ENCODE data around the gene TP53I13. TPM values are rescaled to one million over a fixed set of nuclear protein-coding genes. Genes with fewer than 3 reads are reported as not detected.

TP53I13 gene
- total RNA-seq, 2 experiments from 2014 or later = 20.8 to 27.5 TPM

- no peaks in the 10 kb centered on the region for H3K79me2 ChIP-seq (ENCODE audit: insufficient read depth, low read depth, low read length)
- H3K4me1 ChIP-seq (ENCODE audit: insufficient read depth, low read length, poor library complexity, severe bottlenecking) = peaks cover 43% of the 10 kb centered on the region
- ChIA-PET POLR2A (interaction anchor here (0.5 to 1.1 kb wide), 2 partner anchors 163 to 636 kb away, joined by 4 read pairs; no protein-coding TSS in a partner anchor), CTCF (ENCODE audit: unreplicated experiment) (interaction anchor here (0.6 to 1.7 kb wide), 6 partner anchors 12 to 314 kb away, joined by 3 to 6 read pairs (median 3); no protein-coding TSS in a partner anchor)
- intact Hi-C loops (cut with micrococcal nuclease; ENCODE audit: unreplicated experiment) = loop anchor here (5.0 kb wide), 3 partner anchors 34 to 476 kb away; no protein-coding TSS in a partner anchor
- H3K36me3 ChIP-seq (ENCODE audit: insufficient read depth, low read length) = 0 out of 2 replicates have a peak, but pooled peaks cover 5% of the 10 kb centered on the region
- H2AFZ ChIP-seq (ENCODE audit: low read length) = no peak overlapping the region
- no peak overlapping the region for H3K27ac ChIP-seq (ENCODE audit: low read depth, low read length, poor library complexity, severe bottlenecking)
- no peak overlapping the region for H3K4me3 ChIP-seq (ENCODE audit: low read depth, low read length, poor library complexity, severe bottlenecking)
- DNase-seq (ENCODE audit: low spot score) = no peak
- BruUV-seq (replicated peaks) = no TSS peak
- peak overlapping the region; percentile 86 for H3K4me2 ChIP-seq (ENCODE audit: low read length)
- no peak for TF ChIP-seq EZH2phosphoT487 (IDR thresholded peaks at IDR 0.05; ENCODE audit: borderline replicate concordance, low read depth, low read length)
- no peak for TF ChIP-seq CTCF (conservative IDR thresholded peaks at IDR 0.05; ENCODE audit: low read length)
- no peaks in the 10 kb centered on the region for H3K9me2 ChIP-seq (ENCODE audit: insufficient read depth, low read length)
- 0 out of 2 replicates have a peak, but pooled peaks cover 10% of the 10 kb centered on the region for H4K20me1 ChIP-seq (ENCODE audit: insufficient read depth, low read length)
- no peaks in the 10 kb centered on the region for H3K9me3 ChIP-seq (ENCODE audit: low read length)
These were observed 48.0 kb downstream of the TP53I13 start for GRCh38 chr17:29616300-29617048.

- Histone ChIP-seq H2AFZ (ENCODE audit: low read length) (peak overlapping the region; percentile 84; the same call in 1 of the 2 replicates), H3K4me1 (ENCODE audit: insufficient read depth, low read length, poor library complexity, severe bottlenecking) (peaks cover 46% of the 10 kb centered on the region), H3K27ac (ENCODE audit: low read depth, low read length, poor library complexity, severe bottlenecking) (peak overlapping the region; percentile 32), H3K4me2 (ENCODE audit: low read length) (peak overlapping the region; percentile 86), H3K9me2 (ENCODE audit: insufficient read depth, low read length) (no peaks in the 10 kb centered on the region), H3K4me3 (ENCODE audit: low read depth, low read length, poor library complexity, severe bottlenecking) (peak overlapping the region; percentile 58), H3K79me2 (ENCODE audit: insufficient read depth, low read depth, low read length) (no peaks in the 10 kb centered on the region), H4K20me1 (ENCODE audit: insufficient read depth, low read length) (0 out of 2 replicates have a peak, but pooled peaks cover 10% of the 10 kb centered on the region), H3K9me3 (ENCODE audit: low read length) (no peaks in the 10 kb centered on the region), H3K36me3 (ENCODE audit: insufficient read depth, low read length) (0 out of 2 replicates have a peak, but pooled peaks cover 5% of the 10 kb centered on the region)
- no TSS peak for BruUV-seq (replicated peaks)
- peak; percentile 91 for DNase-seq (ENCODE audit: low spot score)
- TF ChIP-seq CTCF (conservative IDR thresholded peaks at IDR 0.05; ENCODE audit: low read length) (peak; percentile 87), EZH2phosphoT487 (IDR thresholded peaks at IDR 0.05; ENCODE audit: borderline replicate concordance, low read depth, low read length) (no peak)
- ChIA-PET POLR2A (interaction anchor here (0.5 to 1.1 kb wide), 2 partner anchors 163 to 637 kb away, joined by 4 read pairs; no protein-coding TSS in a partner anchor), CTCF (ENCODE audit: unreplicated experiment) (interaction anchor here (0.6 to 1.7 kb wide), 7 partner anchors 9 to 314 kb away, joined by 3 to 9 read pairs (median 3); no protein-coding TSS in a partner anchor)
- intact Hi-C loops (cut with micrococcal nuclease; ENCODE audit: unreplicated experiment) = loop anchor here (5.0 kb wide), 3 partner anchors 35 to 475 kb away; no protein-coding TSS in a partner anchor
These were observed 48.6 kb downstream of the TP53I13 start for GRCh38 chr17:29617125-29617480.
